Measurements from ENCODE around the gene OSBPL7.
"Not testable (repeated sequence)": the region's sequence is repeated elsewhere in the genome, so short reads cannot be mapped to it uniquely, and the experiment has no call there.

The OSBPL7 gene

DNA sequence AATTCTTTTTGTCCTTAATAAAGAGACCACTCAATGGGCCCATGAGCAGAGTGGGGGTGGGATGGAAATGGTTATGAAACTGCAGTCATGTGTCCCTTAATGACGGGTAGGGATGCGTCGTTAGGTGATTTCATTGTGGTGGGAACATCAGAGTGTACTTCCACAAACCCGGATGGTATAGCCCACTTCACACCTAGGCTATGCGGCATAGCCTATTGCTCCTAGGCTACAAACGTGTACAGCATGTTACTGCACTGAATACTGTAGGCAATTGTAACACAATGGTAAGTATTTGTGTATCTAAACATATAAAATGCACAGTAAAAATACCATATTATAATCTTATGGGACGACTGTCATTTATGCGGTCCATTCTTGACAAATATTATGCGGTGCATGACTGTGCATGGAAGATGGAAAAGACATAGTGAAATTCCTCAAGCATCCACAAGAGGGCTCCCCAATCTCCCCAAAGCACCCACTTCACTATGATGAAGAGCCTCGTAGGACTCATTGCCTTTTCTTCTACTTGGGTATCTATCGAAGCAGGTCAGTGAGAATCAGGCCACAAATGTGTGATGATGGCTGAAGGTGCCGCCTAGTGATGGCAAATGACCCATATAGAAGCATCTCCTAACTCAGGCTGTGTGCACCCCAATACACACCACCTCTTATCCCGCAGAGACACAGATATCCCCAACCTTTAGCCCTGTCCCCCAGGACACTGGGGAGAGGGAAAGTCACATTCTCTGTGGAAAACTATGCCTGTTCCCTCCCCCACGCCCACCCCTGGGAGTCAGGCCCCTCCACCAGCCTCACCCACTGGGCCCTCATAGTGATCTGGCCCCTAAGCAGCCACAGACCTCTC, 45.0 kb downstream of the OSBPL7 start:
- Histone ChIP-seq H3K4me3 (replicated peaks; ENCODE audit: low read depth, low read length) (no peak overlapping the region), H3K27me3 (replicated peaks; ENCODE audit: control insufficient read depth, insufficient read depth, low read length) (no peaks in the 10 kb centered on the region; the same call in none of the 2 replicates), H3K36me3 (ENCODE audit: control insufficient read depth, insufficient read depth, low read length) (no peaks in the 10 kb centered on the region)
- DNase-seq (ENCODE audit: extremely low read depth, insufficient read length): no peak
- peak; percentile 81 for TF ChIP-seq CTCF (IDR thresholded peaks at IDR 0.05; ENCODE audit: insufficient read depth, low read length, poor library complexity, severe bottlenecking)

GRCh38 chr17:47774987-47775580, 46.5 kb downstream of the OSBPL7 start:
- Histone ChIP-seq H3K36me3 (ENCODE audit: control insufficient read depth, insufficient read depth, low read length) (no peaks in the 10 kb centered on the region), H3K4me3 (replicated peaks; ENCODE audit: low read depth, low read length) (no peak overlapping the region), H3K27me3 (replicated peaks; ENCODE audit: control insufficient read depth, insufficient read depth, low read length) (no peaks in the 10 kb centered on the region; the same call in 1 of the 2 replicates)
- TF ChIP-seq CTCF (IDR thresholded peaks at IDR 0.05; ENCODE audit: insufficient read depth, low read length, poor library complexity, severe bottlenecking): no peak
- DNase-seq (ENCODE audit: extremely low read depth, insufficient read length): no peak

GRCh38 chr17:47774331-47774730, 47.3 kb downstream of the OSBPL7 start:
- Histone ChIP-seq H3K36me3 (ENCODE audit: control insufficient read depth, insufficient read depth, low read length) (no peaks in the 10 kb centered on the region), H3K4me3 (replicated peaks; ENCODE audit: low read depth, low read length) (no peak overlapping the region), H3K27me3 (replicated peaks; ENCODE audit: control insufficient read depth, insufficient read depth, low read length) (no peaks in the 10 kb centered on the region; the same call in 1 of the 2 replicates)
- TF ChIP-seq CTCF (IDR thresholded peaks at IDR 0.05; ENCODE audit: insufficient read depth, low read length, poor library complexity, severe bottlenecking): no peak
- DNase-seq (ENCODE audit: extremely low read depth, insufficient read length): no peak

- DNase-seq (ENCODE audit: extremely low read depth, insufficient read length); H3K36me3 ChIP-seq (ENCODE audit: control insufficient read depth, insufficient read depth, low read length); H3K4me3 ChIP-seq (replicated peaks; ENCODE audit: low read depth, low read length); H3K27me3 ChIP-seq (replicated peaks; ENCODE audit: control insufficient read depth, insufficient read depth, low read length): not testable (repeated sequence)
Observed at GRCh38 chr17:47773649-47774048, 47.9 kb downstream of the OSBPL7 start.

DNA sequence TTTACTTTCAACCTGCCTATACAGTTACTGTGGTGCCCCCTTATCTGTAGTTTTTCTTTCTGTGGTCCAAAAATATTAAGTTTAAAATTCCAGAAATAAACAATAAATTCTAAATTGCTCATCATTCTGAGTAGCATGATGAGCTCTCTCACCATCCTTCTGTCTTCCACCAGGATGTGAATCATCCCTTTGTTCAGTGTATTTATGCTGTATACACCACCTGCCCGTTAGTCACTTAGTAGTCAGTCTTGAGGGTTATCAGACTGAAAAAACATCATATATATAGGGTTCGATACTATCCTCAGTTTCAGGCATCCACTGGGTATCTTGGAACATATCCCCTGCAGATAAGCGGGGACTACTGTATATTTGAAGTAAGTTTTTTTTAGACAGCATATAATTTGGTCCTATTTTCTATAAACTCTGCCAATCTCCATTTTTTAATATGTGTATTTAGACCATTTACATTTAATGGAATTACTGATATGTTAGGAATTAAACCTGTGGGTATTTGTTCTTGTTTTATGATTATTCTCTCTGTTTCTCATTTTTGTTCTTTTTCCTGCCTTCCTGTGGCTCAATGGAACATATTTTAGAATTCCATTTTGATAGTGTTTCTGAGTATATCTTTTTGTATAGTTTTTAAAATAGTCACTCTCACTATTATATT, 57.5 kb downstream of the OSBPL7 start:
- no peaks in the 10 kb centered on the region; the same call in 1 of the 2 replicates for H3K27me3 ChIP-seq (replicated peaks; ENCODE audit: control insufficient read depth, insufficient read depth, low read length)
- DNase-seq (ENCODE audit: extremely low read depth, insufficient read length): no peak
- no peaks in the 10 kb centered on the region for H3K36me3 ChIP-seq (ENCODE audit: control insufficient read depth, insufficient read depth, low read length)
- TF ChIP-seq CTCF (IDR thresholded peaks at IDR 0.05; ENCODE audit: insufficient read depth, low read length, poor library complexity, severe bottlenecking): no peak
- H3K4me3 ChIP-seq (replicated peaks; ENCODE audit: low read depth, low read length): no peak overlapping the region

- TF ChIP-seq CTCF (IDR thresholded peaks at IDR 0.05; ENCODE audit: insufficient read depth, low read length, poor library complexity, severe bottlenecking): no peak
- Histone ChIP-seq H3K36me3 (ENCODE audit: control insufficient read depth, insufficient read depth, low read length) (no peaks in the 10 kb centered on the region), H3K4me3 (replicated peaks; ENCODE audit: low read depth, low read length) (no peak overlapping the region), H3K27me3 (replicated peaks; ENCODE audit: control insufficient read depth, insufficient read depth, low read length) (no peaks in the 10 kb centered on the region; the same call in 1 of the 2 replicates)
- no peak for DNase-seq (ENCODE audit: extremely low read depth, insufficient read length)
Observed at GRCh38 chr17:47762728-47763127, 58.9 kb downstream of the OSBPL7 start.

Measured in GM06990 (cell line).